SU-DHL-6 (cell line): ENCODE data around the gene RGCC.

Experiments used
- EZH2phosphoT487 ChIP-seq: fragments of 200-600 bp; sonication (generic), shearing (Covaris generic); conservative IDR thresholded peaks from 2 replicates; pipeline ENCODE4 v1.6.1; 2018; ENCODE audit warnings: mild to moderate bottlenecking, antibody characterized with exemption, low read length, moderate library complexity, mixed read lengths
- TF ChIP-seq, protein P1 (sequence below): fragments of 200-600 bp; sonication (generic); IDR thresholded peaks from one replicate; pipeline ENCODE4 v1.5.1; 2017; ENCODE audit warnings: antibody characterized with exemption, mild to moderate bottlenecking, low read length, moderate library complexity; ENCODE audit not compliant: insufficient read depth, poor library complexity, severe bottlenecking

DNA sequence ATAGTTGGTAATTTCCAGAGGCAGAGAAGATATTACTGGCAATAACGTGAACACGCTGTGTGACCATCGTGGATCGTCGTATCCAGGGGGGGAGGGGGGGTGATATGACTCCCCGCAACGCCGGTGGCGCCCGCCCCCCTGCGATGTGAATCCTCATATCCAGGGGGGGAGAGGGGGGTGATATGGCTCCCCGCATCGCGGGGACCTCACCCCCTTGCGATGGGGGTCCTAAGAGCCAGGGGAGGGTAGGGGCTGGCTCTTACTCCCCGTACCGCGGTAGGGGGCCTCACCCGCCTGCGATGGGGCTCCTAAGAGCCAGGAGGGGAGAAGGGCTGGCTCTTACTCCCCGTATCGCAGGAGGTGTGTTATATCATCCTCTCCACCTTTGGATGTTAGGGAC, 31.3 kb upstream of the RGCC start:
- TF ChIP-seq, protein P1, sequence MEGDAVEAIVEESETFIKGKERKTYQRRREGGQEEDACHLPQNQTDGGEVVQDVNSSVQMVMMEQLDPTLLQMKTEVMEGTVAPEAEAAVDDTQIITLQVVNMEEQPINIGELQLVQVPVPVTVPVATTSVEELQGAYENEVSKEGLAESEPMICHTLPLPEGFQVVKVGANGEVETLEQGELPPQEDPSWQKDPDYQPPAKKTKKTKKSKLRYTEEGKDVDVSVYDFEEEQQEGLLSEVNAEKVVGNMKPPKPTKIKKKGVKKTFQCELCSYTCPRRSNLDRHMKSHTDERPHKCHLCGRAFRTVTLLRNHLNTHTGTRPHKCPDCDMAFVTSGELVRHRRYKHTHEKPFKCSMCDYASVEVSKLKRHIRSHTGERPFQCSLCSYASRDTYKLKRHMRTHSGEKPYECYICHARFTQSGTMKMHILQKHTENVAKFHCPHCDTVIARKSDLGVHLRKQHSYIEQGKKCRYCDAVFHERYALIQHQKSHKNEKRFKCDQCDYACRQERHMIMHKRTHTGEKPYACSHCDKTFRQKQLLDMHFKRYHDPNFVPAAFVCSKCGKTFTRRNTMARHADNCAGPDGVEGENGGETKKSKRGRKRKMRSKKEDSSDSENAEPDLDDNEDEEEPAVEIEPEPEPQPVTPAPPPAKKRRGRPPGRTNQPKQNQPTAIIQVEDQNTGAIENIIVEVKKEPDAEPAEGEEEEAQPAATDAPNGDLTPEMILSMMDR, result no peak
- TF ChIP-seq EZH2phosphoT487, result no peak
